ENCODE results near the gene ADAMTSL1.

ADAMTSL1 gene

GRCh38 chr9:18461496-18461895 is 12.5 kb upstream of the ADAMTSL1 start:
- DNase-seq (ENCODE audit: low spot score), result no peak

- no peak for DNase-seq (ENCODE audit: low spot score)
Observed at GRCh38 chr9:18463991-18464390, 10.0 kb upstream of the ADAMTSL1 start.

GRCh38 chr9:18466101-18466500 is 7.9 kb upstream of the ADAMTSL1 start:
- DNase-seq (ENCODE audit: low spot score), result no peak

- DNase-seq (ENCODE audit: low spot score), result no peak
Observed at GRCh38 chr9:18467696-18468095, 6.3 kb upstream of the ADAMTSL1 start.

GRCh38 chr9:18472435-18472834 is 1.5 kb upstream of the ADAMTSL1 start:
- DNase-seq (ENCODE audit: low spot score), result no peak

- no peak for DNase-seq (ENCODE audit: low spot score)
Observed at GRCh38 chr9:18472841-18473251, 1.1 kb upstream of the ADAMTSL1 start.

GRCh38 chr9:18474783-18475182 is 830 bp downstream of the ADAMTSL1 start:
- no peak for DNase-seq (ENCODE audit: low spot score)

GRCh38 chr9:18477121-18477660 is 3.2 kb downstream of the ADAMTSL1 start:
- DNase-seq (ENCODE audit: low spot score), result no peak

GRCh38 chr9:18477719-18478118 is 3.8 kb downstream of the ADAMTSL1 start:
- DNase-seq (ENCODE audit: low spot score), result no peak

- DNase-seq (ENCODE audit: low spot score), result no peak
Observed at GRCh38 chr9:18478501-18479361, 4.8 kb downstream of the ADAMTSL1 start.

GRCh38 chr9:18479405-18479804 is 5.5 kb downstream of the ADAMTSL1 start:
- DNase-seq (ENCODE audit: low spot score), result no peak

GRCh38 chr9:18480662-18481093 is 6.7 kb downstream of the ADAMTSL1 start:
- no peak for DNase-seq (ENCODE audit: low spot score)

GRCh38 chr9:18482371-18482770 is 8.4 kb downstream of the ADAMTSL1 start:
- DNase-seq (ENCODE audit: low spot score), result no peak

- no peak for DNase-seq (ENCODE audit: low spot score)
Observed at GRCh38 chr9:18485714-18486113, 11.8 kb downstream of the ADAMTSL1 start.

GRCh38 chr9:18487611-18488010 is 13.7 kb downstream of the ADAMTSL1 start:
- DNase-seq (ENCODE audit: low spot score), result no peak

- DNase-seq (ENCODE audit: low spot score), result no peak
Observed at GRCh38 chr9:18488886-18489285, 14.9 kb downstream of the ADAMTSL1 start.

- no peak for DNase-seq (ENCODE audit: low spot score)
Observed at GRCh38 chr9:18489861-18490260, 15.9 kb downstream of the ADAMTSL1 start.

GRCh38 chr9:18490641-18491370 is 16.9 kb downstream of the ADAMTSL1 start:
- DNase-seq (ENCODE audit: low spot score), result no peak

- no peak for DNase-seq (ENCODE audit: low spot score)
Observed at GRCh38 chr9:18492612-18493011, 18.7 kb downstream of the ADAMTSL1 start.

- DNase-seq (ENCODE audit: low spot score), result no peak
Observed at GRCh38 chr9:18493451-18493993, 19.6 kb downstream of the ADAMTSL1 start.

GRCh38 chr9:18495065-18495464 is 21.1 kb downstream of the ADAMTSL1 start:
- no peak for DNase-seq (ENCODE audit: low spot score)

GRCh38 chr9:18496256-18497000 is 22.5 kb downstream of the ADAMTSL1 start:
- DNase-seq (ENCODE audit: low spot score), result no peak

All from hematopoietic multipotent progenitor cell treated with erythropoietin and hydrocortisone succinate and interleukin-3 and kit ligand, for 15 days (in vitro differentiated cells).